GM10248 (cell line): Measurements from ENCODE around the gene SSH3.

Experiments used
- CTCF ChIA-PET: fragments of 300-600 bp; sonication (Branson Sonifier 250); formaldehyde crosslinking; extraction: SDS; loops from one replicate; lab custom pipeline; 2021; ENCODE audit warnings: antibody characterized with exemption; lab: Yijun Ruan, JAX
- POLR2A ChIA-PET: fragments of 350-650 bp; sonication (Branson Sonifier 250); formaldehyde crosslinking; extraction: SDS; loops from one replicate; lab custom pipeline; 2020; ENCODE audit warnings: antibody characterized with exemption; lab: Yijun Ruan, JAX
- DNase-seq: peaks from one replicate; pipeline ENCODE4 v3.0.0; 2012; ENCODE audit errors: extremely low spot score
- CTCF ChIP-seq: IDR thresholded peaks from 2 replicates; pipeline ENCODE4 v1.5.1; 2012; ENCODE audit warnings: mild to moderate bottlenecking, low read depth; ENCODE audit errors: extremely low read depth, missing control alignments, control extremely low read depth

Gene SSH3

GRCh38 chr11:67264877-67265632 lies 38.3 kb upstream of the SSH3 start:
- DNase-seq, result no peak
- POLR2A ChIA-PET, result interaction anchor here (0.7 kb wide), 1 partner anchor 628 kb away, joined by 4 read pairs; no protein-coding TSS in a partner anchor
- TF ChIP-seq CTCF, result no peak
- CTCF ChIA-PET, result interaction anchor here (0.6 to 4.9 kb wide), 11 partner anchors 12 to 116 kb away, joined by 3 to 124 read pairs (median 4); partner anchors contain the start of gene ANKRD13D

GRCh38 chr11:67265633-67266448 lies 37.5 kb upstream of the SSH3 start:
- ChIA-PET CTCF (interaction anchor here (0.9 to 6.3 kb wide), 17 partner anchors 10 to 117 kb away, joined by 3 to 124 read pairs (median 6); partner anchors contain the start of genes ANKRD13D and POLD4), POLR2A (interaction anchor here (0.6 to 0.7 kb wide), 2 partner anchors 24 to 629 kb away, joined by 4 read pairs; no protein-coding TSS in a partner anchor)
- DNase-seq, result peak; percentile 89
- peak; percentile 93 for TF ChIP-seq CTCF

- peak; percentile 63 for DNase-seq
- ChIA-PET CTCF (interaction anchor here (0.8 to 6.3 kb wide), 17 partner anchors 9 to 185 kb away, joined by 3 to 56 read pairs (median 4); partner anchors contain the start of genes ANKRD13D and POLD4), POLR2A (interaction anchor here (0.6 kb wide), 2 partner anchors 23 to 108 kb away, joined by 3 to 4 read pairs; no protein-coding TSS in a partner anchor)
- TF ChIP-seq CTCF, result no peak
Observed at GRCh38 chr11:67266449-67267187, 36.7 kb upstream of the SSH3 start, which contains the start of gene GRK2. Gene GRK2, plus strand, starts transcription at chr11:67266473. Its CDS starts 227 bp downstream, at chr11:67266700.

- no peak for DNase-seq
- POLR2A ChIA-PET, result interaction anchor here (0.6 to 1.1 kb wide), 3 partner anchors 10 to 107 kb away, joined by 3 to 4 read pairs (median 3); no protein-coding TSS in a partner anchor
- CTCF ChIA-PET, result interaction anchor here (0.8 to 6.3 kb wide), 21 partner anchors 8 to 186 kb away, joined by 3 to 56 read pairs (median 4); partner anchors contain the start of genes ANKRD13D and POLD4
- no peak for TF ChIP-seq CTCF
Observed at GRCh38 chr11:67267188-67268080, 35.9 kb upstream of the SSH3 start.
